IPS DF 4.7 (cell line): ENCODE measurements around the gene SLCO2A1.

Experiments
- DNase-seq: peaks from one replicate; pipeline ENCODE4 v3.0.0-alpha.2; 2013; ENCODE audit warnings: low spot score; ENCODE audit errors: extremely low read depth

SLCO2A1 gene

GRCh38 chr3:134034005-134034785, 4.5 kb upstream of the SLCO2A1 start:
- DNase-seq: no peak

- no peak for DNase-seq
These were observed 3.7 kb upstream of the SLCO2A1 start for GRCh38 chr3:134033315-134033996.

- DNase-seq: no peak
These were observed 1.7 kb upstream of the SLCO2A1 start for GRCh38 chr3:134031348-134031915.

- no peak for DNase-seq
These were observed 938 bp upstream of the SLCO2A1 start for GRCh38 chr3:134030379-134031347.

GRCh38 chr3:134029256-134029733, 430 bp downstream of the SLCO2A1 start:
- no peak for DNase-seq

- DNase-seq: no peak
These were observed 1.1 kb downstream of the SLCO2A1 start for GRCh38 chr3:134028486-134029255.

- DNase-seq: no peak
These were observed 2.1 kb downstream of the SLCO2A1 start for GRCh38 chr3:134027631-134028030.

- DNase-seq: no peak
These were observed 9.5 kb downstream of the SLCO2A1 start for GRCh38 chr3:134020135-134020680.

GRCh38 chr3:134018850-134019249, 10.9 kb downstream of the SLCO2A1 start:
- no peak for DNase-seq

- no peak for DNase-seq
These were observed 11.3 kb downstream of the SLCO2A1 start for GRCh38 chr3:134018406-134018805.

GRCh38 chr3:134017490-134017889, 12.2 kb downstream of the SLCO2A1 start:
- DNase-seq: no peak

GRCh38 chr3:134014270-134014669, 15.5 kb downstream of the SLCO2A1 start:
- DNase-seq: no peak

GRCh38 chr3:134013280-134013679, 16.4 kb downstream of the SLCO2A1 start:
- DNase-seq: no peak

GRCh38 chr3:134009345-134010000, 20.3 kb downstream of the SLCO2A1 start:
- no peak for DNase-seq

GRCh38 chr3:134008630-134009156, 21.0 kb downstream of the SLCO2A1 start:
- no peak for DNase-seq

- no peak for DNase-seq
These were observed 21.9 kb downstream of the SLCO2A1 start for GRCh38 chr3:134007819-134008218.

GRCh38 chr3:134004841-134005240, 24.9 kb downstream of the SLCO2A1 start:
- no peak for DNase-seq

- no peak for DNase-seq
These were observed 26.7 kb downstream of the SLCO2A1 start for GRCh38 chr3:134003066-134003465.

- DNase-seq: no peak
These were observed 27.4 kb downstream of the SLCO2A1 start for GRCh38 chr3:134002306-134002705.
